CD4-positive, alpha-beta T cell treated with Interleukin-10 for 1 hour (primary cell): ENCODE measurements around the gene OR2A12.
"Not testable (repeated sequence)": the region's sequence is repeated elsewhere in the genome, so short reads cannot be mapped to it uniquely, and the experiment has no call there.

Experiments
- DNase-seq: peaks from one replicate; pipeline ENCODE4 v3.0.0-alpha.2; 2020

Gene OR2A12

GRCh38 chr7:144085978-144086377 lies at the start of gene OR2A12:
OR2A12 (plus strand) TSS chr7:144086278; CDS start chr7:144095108, 8,830 bp downstream.
- no peak for DNase-seq

GRCh38 chr7:144036302-144036885 lies 49.7 kb upstream of the OR2A12 start:
- no peak for DNase-seq

GRCh38 chr7:144037414-144038035 lies 48.6 kb upstream of the OR2A12 start:
- no peak for DNase-seq

- DNase-seq = no peak
Measured at GRCh38 chr7:144038887-144039286, 47.2 kb upstream of the OR2A12 start.

- no peak for DNase-seq
Measured at GRCh38 chr7:144048648-144049047, 37.4 kb upstream of the OR2A12 start, which contains the start of gene OR2A5. OR2A5 (plus strand) TSS chr7:144048948; CDS start chr7:144050402, 1,454 bp downstream.

- no peak for DNase-seq
Measured at GRCh38 chr7:144049491-144049890, 36.6 kb upstream of the OR2A12 start.

- DNase-seq = no peak
Measured at GRCh38 chr7:144050093-144050492, 36.0 kb upstream of the OR2A12 start.

GRCh38 chr7:144050884-144051283 lies 35.2 kb upstream of the OR2A12 start:
- not testable (repeated sequence) for DNase-seq

- DNase-seq = no peak
Measured at GRCh38 chr7:144057954-144058353, 28.1 kb upstream of the OR2A12 start.

GRCh38 chr7:144063710-144064109 lies 22.4 kb upstream of the OR2A12 start:
- no peak for DNase-seq

GRCh38 chr7:144069511-144069910 lies 16.6 kb upstream of the OR2A12 start, which contains the start of gene OR2A25:
OR2A25 (plus strand) TSS chr7:144069811; CDS start chr7:144074220, 4,409 bp downstream.
- no peak for DNase-seq

- DNase-seq = no peak
Measured at GRCh38 chr7:144069953-144070352, 16.1 kb upstream of the OR2A12 start.

GRCh38 chr7:144074374-144074773 lies 11.7 kb upstream of the OR2A12 start:
- no peak for DNase-seq

- DNase-seq = no peak
Measured at GRCh38 chr7:144086730-144087129, 652 bp downstream of the OR2A12 start.

- DNase-seq = no peak
Measured at GRCh38 chr7:144087230-144087629, 1.2 kb downstream of the OR2A12 start.

GRCh38 chr7:144090667-144091066 lies 4.6 kb downstream of the OR2A12 start:
- DNase-seq = no peak

GRCh38 chr7:144098776-144099175 lies 12.7 kb downstream of the OR2A12 start:
- no peak for DNase-seq

- DNase-seq = no peak
Measured at GRCh38 chr7:144100607-144101006, 14.5 kb downstream of the OR2A12 start.

- DNase-seq = no peak
Measured at GRCh38 chr7:144102041-144102440, 16.0 kb downstream of the OR2A12 start.

- no peak for DNase-seq
Measured at GRCh38 chr7:144105211-144105610, 19.1 kb downstream of the OR2A12 start.

GRCh38 chr7:144109283-144109682 lies 23.2 kb downstream of the OR2A12 start, which contains the start of gene OR2A2:
OR2A2 (plus strand) TSS chr7:144109583; CDS start chr7:144109583, 0 bp downstream.
- no peak for DNase-seq

- DNase-seq = no peak
Measured at GRCh38 chr7:144110272-144110671, 24.2 kb downstream of the OR2A12 start.

GRCh38 chr7:144113651-144114050 lies 27.6 kb downstream of the OR2A12 start:
- no peak for DNase-seq

GRCh38 chr7:144118341-144118740 lies 32.3 kb downstream of the OR2A12 start:
- DNase-seq = no peak

- DNase-seq = no peak
Measured at GRCh38 chr7:144122876-144123275, 36.8 kb downstream of the OR2A12 start, which contains the start of gene OR2A14. OR2A14 (plus strand) TSS chr7:144123176; CDS start chr7:144129113, 5,937 bp downstream.
